ENCODE data around the gene TMEM208.

TMEM208 gene

GRCh38 chr16:67198238-67198734 is 28.6 kb upstream of the TMEM208 start:
- DNase-seq (ENCODE audit: low spot score in 2 of 2) = no peak

GRCh38 chr16:67199011-67199807 is 27.7 kb upstream of the TMEM208 start, which contains the start of gene ELMO3:
ELMO3 (plus strand) TSS chr16:67199131; CDS start chr16:67199327, 196 bp downstream.
- Histone ChIP-seq H3K4me3 (no peak within 1 kb of the TSS), H3K27me3 (ENCODE audit: low read depth) (no peaks in the 10 kb centered on the region), H3K36me3 (replicated peaks) (peaks cover 76% of the 10 kb centered on the region), H3K9me3 (no peaks in the 10 kb centered on the region), H3K4me1 (no peaks in the 10 kb centered on the region)
- DNase-seq (ENCODE audit: low spot score in 2 of 2) = no peak
- in situ Hi-C loops (cut with MboI; ENCODE audit: low sequenced_read_pairs) = no loop called here

More at GRCh38 chr16:67198238-67198734, 28.6 kb upstream of the TMEM208 start:
- no peaks in the 10 kb centered on the region for H3K9me3 ChIP-seq
- H3K27me3 ChIP-seq (ENCODE audit: low read depth) = no peaks in the 10 kb centered on the region
- H3K36me3 ChIP-seq (replicated peaks) = peaks cover 81% of the 10 kb centered on the region
- in situ Hi-C loops (cut with MboI; ENCODE audit: low sequenced_read_pairs) = no loop called here
- H3K4me3 ChIP-seq = no peak overlapping the region
- peaks cover 4% of the 10 kb centered on the region for H3K4me1 ChIP-seq

GRCh38 chr16:67199808-67200198 is 27.1 kb upstream of the TMEM208 start:
- in situ Hi-C loops (cut with MboI; ENCODE audit: low sequenced_read_pairs) = no loop called here
- peaks cover 72% of the 10 kb centered on the region for H3K36me3 ChIP-seq (replicated peaks)
- no peaks in the 10 kb centered on the region for H3K9me3 ChIP-seq
- H3K4me1 ChIP-seq = no peaks in the 10 kb centered on the region
- H3K4me3 ChIP-seq = no peak overlapping the region
- no peak for DNase-seq (ENCODE audit: low spot score in 2 of 2)
- no peaks in the 10 kb centered on the region for H3K27me3 ChIP-seq (ENCODE audit: low read depth)

GRCh38 chr16:67200491-67200890 is 26.4 kb upstream of the TMEM208 start:
- Histone ChIP-seq H3K4me3 (no peak overlapping the region), H3K9me3 (no peaks in the 10 kb centered on the region), H3K27me3 (ENCODE audit: low read depth) (no peaks in the 10 kb centered on the region), H3K4me1 (no peaks in the 10 kb centered on the region), H3K36me3 (replicated peaks) (peaks cover 65% of the 10 kb centered on the region)
- no peak for DNase-seq (ENCODE audit: low spot score in 2 of 2)
- in situ Hi-C loops (cut with MboI; ENCODE audit: low sequenced_read_pairs) = no loop called here

GRCh38 chr16:67201411-67202345 is 25.3 kb upstream of the TMEM208 start:
- H3K9me3 ChIP-seq = no peaks in the 10 kb centered on the region

GRCh38 chr16:67202426-67202825 is 24.5 kb upstream of the TMEM208 start:
- peaks cover 45% of the 10 kb centered on the region for H3K36me3 ChIP-seq (replicated peaks)
- in situ Hi-C loops (cut with MboI; ENCODE audit: low sequenced_read_pairs) = no loop called here
- no peak overlapping the region for H3K4me3 ChIP-seq
- no peaks in the 10 kb centered on the region for H3K9me3 ChIP-seq
- H3K27me3 ChIP-seq (ENCODE audit: low read depth) = no peaks in the 10 kb centered on the region
- no peaks in the 10 kb centered on the region for H3K4me1 ChIP-seq
- no peak for DNase-seq (ENCODE audit: low spot score in 2 of 2)

More at GRCh38 chr16:67201411-67202345, 25.3 kb upstream of the TMEM208 start:
- peaks cover 53% of the 10 kb centered on the region for H3K36me3 ChIP-seq (replicated peaks)
- in situ Hi-C loops (cut with MboI; ENCODE audit: low sequenced_read_pairs) = no loop called here
- DNase-seq (ENCODE audit: low spot score in 2 of 2) = no peak
- H3K4me1 ChIP-seq = no peaks in the 10 kb centered on the region
- no peaks in the 10 kb centered on the region for H3K27me3 ChIP-seq (ENCODE audit: low read depth)
- no peak overlapping the region for H3K4me3 ChIP-seq

GRCh38 chr16:67202956-67203493 is 23.9 kb upstream of the TMEM208 start:
- H3K4me3 ChIP-seq = no peak overlapping the region
- H3K9me3 ChIP-seq = no peaks in the 10 kb centered on the region
- no peak for DNase-seq (ENCODE audit: low spot score in 2 of 2)
- no peaks in the 10 kb centered on the region for H3K27me3 ChIP-seq (ENCODE audit: low read depth)
- in situ Hi-C loops (cut with MboI; ENCODE audit: low sequenced_read_pairs) = no loop called here
- H3K4me1 ChIP-seq = no peaks in the 10 kb centered on the region
- H3K36me3 ChIP-seq (replicated peaks) = peaks cover 40% of the 10 kb centered on the region

- in situ Hi-C loops (cut with MboI; ENCODE audit: low sequenced_read_pairs) = no loop called here
- H3K36me3 ChIP-seq (replicated peaks) = peaks cover 31% of the 10 kb centered on the region
Observed at GRCh38 chr16:67204076-67204475, 22.9 kb upstream of the TMEM208 start.

GRCh38 chr16:67206129-67206837 is 20.6 kb upstream of the TMEM208 start:
- peaks cover 23% of the 10 kb centered on the region for H3K36me3 ChIP-seq (replicated peaks)
- no peaks in the 10 kb centered on the region for H3K9me3 ChIP-seq
- in situ Hi-C loops (cut with MboI; ENCODE audit: low sequenced_read_pairs) = no loop called here

More at GRCh38 chr16:67204076-67204475, 22.9 kb upstream of the TMEM208 start:
- Histone ChIP-seq H3K9me3 (no peaks in the 10 kb centered on the region), H3K4me3 (no peak overlapping the region), H3K4me1 (no peaks in the 10 kb centered on the region), H3K27me3 (ENCODE audit: low read depth) (no peaks in the 10 kb centered on the region)
- DNase-seq (ENCODE audit: low spot score in 2 of 2) = no peak

GRCh38 chr16:67206838-67207248 is 20.1 kb upstream of the TMEM208 start:
- Histone ChIP-seq H3K36me3 (replicated peaks) (peaks cover 17% of the 10 kb centered on the region), H3K9me3 (no peaks in the 10 kb centered on the region), H3K4me3 (no peak overlapping the region), H3K4me1 (no peaks in the 10 kb centered on the region), H3K27me3 (ENCODE audit: low read depth) (no peaks in the 10 kb centered on the region)
- in situ Hi-C loops (cut with MboI; ENCODE audit: low sequenced_read_pairs) = no loop called here
- DNase-seq (ENCODE audit: low spot score in 2 of 2) = no peak

More at GRCh38 chr16:67206129-67206837, 20.6 kb upstream of the TMEM208 start:
- DNase-seq (ENCODE audit: low spot score in 2 of 2) = no peak
- no peak overlapping the region for H3K4me3 ChIP-seq
- H3K4me1 ChIP-seq = no peaks in the 10 kb centered on the region
- H3K27me3 ChIP-seq (ENCODE audit: low read depth) = no peaks in the 10 kb centered on the region

- H3K36me3 ChIP-seq (replicated peaks) = peaks cover 11% of the 10 kb centered on the region
- DNase-seq (ENCODE audit: low spot score in 2 of 2) = no peak
Observed at GRCh38 chr16:67207249-67208091, 19.5 kb upstream of the TMEM208 start.

GRCh38 chr16:67208154-67208896 is 18.6 kb upstream of the TMEM208 start:
- no peak for DNase-seq (ENCODE audit: low spot score in 2 of 2)
- in situ Hi-C loops (cut with MboI; ENCODE audit: low sequenced_read_pairs) = no loop called here
- Histone ChIP-seq H3K9me3 (no peaks in the 10 kb centered on the region), H3K4me1 (no peaks in the 10 kb centered on the region), H3K36me3 (replicated peaks) (peaks cover 6% of the 10 kb centered on the region; the same call in 1 of the 2 replicates), H3K4me3 (no peak overlapping the region), H3K27me3 (ENCODE audit: low read depth) (no peaks in the 10 kb centered on the region)

More at GRCh38 chr16:67207249-67208091, 19.5 kb upstream of the TMEM208 start:
- in situ Hi-C loops (cut with MboI; ENCODE audit: low sequenced_read_pairs) = no loop called here
- H3K27me3 ChIP-seq (ENCODE audit: low read depth) = no peaks in the 10 kb centered on the region
- H3K9me3 ChIP-seq = no peaks in the 10 kb centered on the region
- no peaks in the 10 kb centered on the region for H3K4me1 ChIP-seq
- H3K4me3 ChIP-seq = no peak overlapping the region
